GM12878 (cell line): ENCODE data around the gene SLC51A. TPM values are rescaled to one million over a fixed set of nuclear protein-coding genes. Genes with fewer than 3 reads are reported as not detected.
A peak's percentile ranks its signal among the peaks of the same experiment; 100 is the strongest.

ENCODE experiments used
- ATAC-seq: fragments of 200-7000 bp; cut with Tn5 transposase; 3 replicates; pipeline ENCODE4 v1.9.1; 2020; ENCODE audit warnings: mild to moderate bottlenecking, moderate library complexity
- BruUV-seq: library from RNA; stranded (reverse); fragments of 400-500 nt; replicated peaks from 2 replicates; lab custom pipeline; 2021; lab: Mats Ljungman, UMichigan
- CTCF ChIA-PET: fragments of 300-600 bp; sonication (Branson Sonifier 250); formaldehyde crosslinking; extraction: SDS; loops from one replicate; lab custom pipeline; 2021; ENCODE audit warnings: inconsistent platforms; lab: Yijun Ruan, JAX
- POLR2A ChIA-PET: fragments of 350-600 bp; formaldehyde crosslinking; extraction: SDS; loops from one replicate; lab custom pipeline; 2021; ENCODE audit warnings: inconsistent platforms; lab: Charles Lee
- RAD21 ChIA-PET: fragments of 300-600 bp; sonication (Branson Sonifier 250); formaldehyde crosslinking; loops from one replicate; lab custom pipeline; 2023; ENCODE audit warnings: antibody characterized with exemption; ENCODE audit not compliant: unreplicated experiment; lab: Charles Lee
- SMC1A ChIA-PET: fragments of 300-600 bp; sonication (Branson Sonifier 250); formaldehyde crosslinking; loops from one replicate; lab custom pipeline; 2023; ENCODE audit not compliant: unreplicated experiment, uncharacterized antibody; lab: Charles Lee
- DNase-seq: peaks from one replicate; pipeline ENCODE4 v3.0.0-alpha.2; 2011; ENCODE audit warnings: low read depth, low spot score
- FAIRE-seq: peaks from 3 replicates; lab custom pipeline; 2011; peaks lifted over from hg19 to GRCh38; lab: Jason Lieb, UNC
- H2AFZ ChIP-seq: 2 replicates; pipeline ENCODE4 v1.6.0; 2011; ENCODE audit warnings: low read depth, low read length, control low read depth; ENCODE audit not compliant: control insufficient read depth
- H3K27ac ChIP-seq: 2 replicates; pipeline ENCODE4 v1.5.1; 2011; ENCODE audit warnings: control low read depth; ENCODE audit not compliant: control insufficient read depth, insufficient read depth
- H3K27me3 ChIP-seq, 2 experiments: replicated peaks in 1 of 2; 2 replicates each; pipeline versions ENCODE4 v1.6.0 to v1.6.1; 2011; ENCODE audit warnings: low read length in 1 of 2; ENCODE audit not compliant: control insufficient read depth in 2 of 2, insufficient read depth in 2 of 2
- H3K36me3 ChIP-seq, 2 experiments: 2 replicates each; pipeline ENCODE4 v1.5.1; 2011; ENCODE audit warnings: low read length in 1 of 2; ENCODE audit not compliant: control insufficient read depth in 2 of 2, insufficient read depth in 2 of 2
- H3K4me1 ChIP-seq: 2 replicates; pipeline ENCODE4 v1.6.1; 2011; ENCODE audit warnings: mild to moderate bottlenecking, low read length, moderate library complexity, mixed read lengths; ENCODE audit not compliant: control insufficient read depth, insufficient read depth
- H3K4me2 ChIP-seq: 2 replicates; pipeline ENCODE4 v1.6.0; 2011; ENCODE audit warnings: control low read depth; ENCODE audit not compliant: control insufficient read depth, insufficient read depth
- H3K4me3 ChIP-seq: fragments of 200-600 bp; sonication (generic); 2 replicates; pipeline ENCODE4 v1.5.1; 2016
- H3K79me2 ChIP-seq: 2 replicates; pipeline ENCODE4 v1.6.0; 2011; ENCODE audit warnings: low read length; ENCODE audit not compliant: control insufficient read depth, insufficient read depth
- H3K9ac ChIP-seq: 2 replicates; pipeline ENCODE4 v1.8.0; 2011; ENCODE audit warnings: low read length, control low read depth, mixed read lengths; ENCODE audit not compliant: control insufficient read depth, insufficient read depth
- H3K9me3 ChIP-seq: replicated peaks from 3 replicates; pipeline ENCODE4 v1.5.1; 2011; ENCODE audit warnings: mild to moderate bottlenecking, low read length; ENCODE audit not compliant: control insufficient read depth, insufficient read depth
- H4K20me1 ChIP-seq: 2 replicates; pipeline ENCODE4 v1.6.0; 2011; ENCODE audit not compliant: control insufficient read depth, insufficient read depth
- EED ChIP-seq: sonication (generic); IDR thresholded peaks from 2 replicates; pipeline ENCODE4 v1.6.1; 2016; ENCODE audit warnings: antibody characterized with exemption, low read depth
- FOXM1 ChIP-seq: IDR thresholded peaks from 2 replicates; pipeline ENCODE4 v1.6.1; 2012; ENCODE audit warnings: low read depth, mild to moderate bottlenecking, inconsistent platforms, low read length, moderate library complexity
- IRF4 ChIP-seq: IDR thresholded peaks from 2 replicates; pipeline ENCODE4 v1.6.1; 2011; ENCODE audit warnings: low read depth, low read length
- MEF2B ChIP-seq: fragments of 450-650 bp; IDR thresholded peaks from 2 replicates; pipeline ENCODE4 v1.6.1; 2018; ENCODE audit warnings: mild to moderate bottlenecking, moderate library complexity; ENCODE audit not compliant: partially characterized antibody, poor library complexity, severe bottlenecking
- NRF1 ChIP-seq: conservative IDR thresholded peaks from 2 replicates; pipeline ENCODE4 v1.6.1; 2011; ENCODE audit warnings: mild to moderate bottlenecking, low read depth, low read length, improper control_type of control experiment
- RB1 ChIP-seq: fragments of 450-650 bp; formaldehyde crosslinking; IDR thresholded peaks from 2 replicates; pipeline ENCODE4 v1.6.1; 2017; ENCODE audit warnings: mild to moderate bottlenecking, borderline replicate concordance
- RUNX3 ChIP-seq: IDR thresholded peaks from 2 replicates; pipeline ENCODE4 v1.6.1; 2012; ENCODE audit warnings: low read length, inconsistent platforms
- TARDBP ChIP-seq: IDR thresholded peaks from 2 replicates; pipeline ENCODE4 v1.6.1; 2016; ENCODE audit warnings: borderline replicate concordance
- TCF12 ChIP-seq: IDR thresholded peaks from 2 replicates; pipeline ENCODE4 v1.6.1; 2011; ENCODE audit warnings: low read depth, mild to moderate bottlenecking, low read length
- TCF7 ChIP-seq: IDR thresholded peaks from 2 replicates; pipeline ENCODE4 v1.6.1; 2014; ENCODE audit warnings: antibody characterized with exemption, borderline replicate concordance
- ZNF217 ChIP-seq: fragments of 450-650 bp; IDR thresholded peaks from 2 replicates; pipeline ENCODE4 v1.6.1; 2017; ENCODE audit warnings: antibody characterized with exemption, mild to moderate bottlenecking
- ZNF622 ChIP-seq: fragments of 450-650 bp; IDR thresholded peaks from 2 replicates; pipeline ENCODE4 v1.6.1; 2017; ENCODE audit warnings: mild to moderate bottlenecking, inconsistent platforms
- WGBS: methylation state at CpG from one replicate; pipeline ENCODE4 v1.1.6; 2016; ENCODE audit warnings: low lambda C conversion rate; ENCODE audit not compliant: insufficient replicate concordance, insufficient coverage; ENCODE audit errors: missing lambda C conversion rate; 5-methylcytosine and 5-hydroxymethylcytosine counted together
- in situ Hi-C: fragments of 300-500 bp; cut with MboI; formaldehyde crosslinking; loops from 9 replicates; pipeline ENCODE4 v1.14.3; 2018; ENCODE audit warnings: mixed read lengths
- intact Hi-C: fragments of 100-400 bp; cut with micrococcal nuclease; formaldehyde crosslinking; loops from one replicate; pipeline ENCODE4 v1.14.2; 2022; ENCODE audit not compliant: unreplicated experiment
- polyA plus RNA-seq, 11 experiments: library from polyadenylated mRNA; depleted of rRNA in 4 of 11; unstranded in 6 of 11; stranded (reverse) in 5 of 11; fragments of >200 nt; fragmentation: Nextera tagmentation in 4 of 11; fragmentation: Illumina TruSeq in 1 of 11; extraction: Ambion mirVana in 4 of 11; extraction: Trizol in 1 of 11; gene quantifications; 1 replicate in 1 of 11; 2 replicates in 10 of 11; pipeline versions ENCODE4 v1.2.1 to v1.2.3, GENCODE V29; 2011 to 2016; ENCODE audit warnings: inconsistent platforms in 2 of 11, missing spikeins in 2 of 11, low read depth in 1 of 11
- total RNA-seq, 4 experiments: library from RNA; depleted of rRNA in 3 of 4; stranded (reverse); fragments of >200 nt in 3 of 4; fragmentation: Illumina TruSeq in 1 of 4; extraction: Trizol in 1 of 4; gene quantifications; 2 replicates each; pipeline versions ENCODE4 v1.2.1 to v1.2.3, GENCODE V29; 2013 to 2021

SLC51A gene
- total and polyA plus RNA-seq, 10 of the 15 experiments (the other 5 are each of a cell fraction or from before 2014, with no cell fraction given), result 0.99 to 3.9 (median 2.2) TPM; not detected in 6

DNA sequence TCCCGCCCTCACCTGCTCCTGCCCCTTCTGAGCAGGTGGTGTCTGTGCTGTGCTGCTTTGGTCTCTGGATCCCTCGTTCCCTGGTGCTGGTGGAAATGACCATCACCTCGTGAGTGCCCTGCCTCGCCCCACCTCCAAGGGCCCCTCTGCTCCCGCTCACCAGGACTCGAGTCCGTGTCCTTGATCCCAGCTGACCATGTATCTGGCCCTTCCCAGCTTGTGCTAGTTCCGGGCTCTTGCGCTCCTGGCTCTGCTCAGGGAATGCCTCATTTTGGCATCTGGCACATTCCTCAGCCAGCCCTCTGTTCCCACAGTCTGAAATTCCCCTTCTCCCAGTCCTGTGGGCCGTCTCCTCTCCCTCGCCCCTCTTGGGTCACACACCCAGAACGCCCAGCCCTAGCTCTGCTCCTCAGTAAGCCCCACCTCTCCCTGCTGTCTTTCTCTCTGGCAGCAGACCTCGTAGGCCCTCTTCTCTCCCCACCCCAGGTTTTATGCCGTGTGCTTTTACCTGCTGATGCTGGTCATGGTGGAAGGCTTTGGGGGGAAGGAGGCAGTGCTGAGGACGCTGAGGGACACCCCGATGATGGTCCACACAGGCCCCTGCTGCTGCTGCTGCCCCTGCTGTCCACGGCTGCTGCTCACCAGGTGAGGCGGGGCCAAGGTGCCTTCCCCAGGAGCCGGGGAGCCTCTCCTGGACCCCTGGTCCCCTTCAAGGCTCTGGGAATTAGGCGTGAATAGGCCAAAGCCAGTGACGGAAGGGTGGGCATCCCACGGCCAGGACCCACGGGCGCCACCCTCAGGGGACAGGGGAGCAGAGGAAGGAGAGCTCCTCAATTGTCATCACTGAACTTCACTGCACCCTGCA, 11.5 kb downstream of the SLC51A start:
- in situ Hi-C loops, result no loop called here
- DNase-seq, result no peak
- H3K9me3 ChIP-seq, result no peaks in the 10 kb centered on the region
- TF ChIP-seq ZNF217 (no peak), IRF4 (no peak), MEF2B (no peak), TCF7 (no peak), NRF1 (no peak), RUNX3 (no peak), ZNF622 (no peak), FOXM1 (no peak), TCF12 (no peak), TARDBP (no peak), RB1 (no peak), EED (no peak)
- TF ChIP-seq, all 136 proteins: peak for 0
- no peak overlapping the region for H3K4me3 ChIP-seq
- ATAC-seq (0 out of 3 replicates have a peak, but pooled peaks have one; percentile 12), FAIRE-seq (no peak)
- intact Hi-C loops, result no loop called here
- no peaks in the 10 kb centered on the region for H4K20me1 ChIP-seq
- ChIA-PET RAD21 (interaction anchor here (1.0 to 1.2 kb wide), 2 partner anchors 24 to 26 kb away, joined by 3 read pairs; no protein-coding TSS in a partner anchor), CTCF (interaction anchor here (0.7 kb wide), 1 partner anchor 284 kb away, joined by 3 read pairs; no protein-coding TSS in a partner anchor), POLR2A (interaction anchor here (0.5 kb wide), 1 partner anchor 220 kb away, joined by 3 read pairs; no protein-coding TSS in a partner anchor), SMC1A (no interaction called here)
- H3K27me3 ChIP-seq, result no peaks in the 10 kb centered on the region
- no peak overlapping the region for H3K27ac ChIP-seq
- H3K79me2 ChIP-seq, result no peaks in the 10 kb centered on the region
- no peak overlapping the region for H2AFZ ChIP-seq
- H3K9ac ChIP-seq, result no peak overlapping the region
- H3K36me3 ChIP-seq, result no peaks in the 10 kb centered on the region
- no peak overlapping the region for H3K4me2 ChIP-seq
- H3K4me1 ChIP-seq, result peaks cover 10% of the 10 kb centered on the region
- 36% methylated on average over 24 of the region's 24 CpGs for WGBS
- no TSS peak for BruUV-seq
